RKO (cell line): ENCODE results near the gene LGALS9.

Source experiments
- DNase-seq: peaks from one replicate; pipeline ENCODE4 v3.0.0-alpha.2; 2016; ENCODE audit warnings: low spot score

LGALS9 gene

DNA sequence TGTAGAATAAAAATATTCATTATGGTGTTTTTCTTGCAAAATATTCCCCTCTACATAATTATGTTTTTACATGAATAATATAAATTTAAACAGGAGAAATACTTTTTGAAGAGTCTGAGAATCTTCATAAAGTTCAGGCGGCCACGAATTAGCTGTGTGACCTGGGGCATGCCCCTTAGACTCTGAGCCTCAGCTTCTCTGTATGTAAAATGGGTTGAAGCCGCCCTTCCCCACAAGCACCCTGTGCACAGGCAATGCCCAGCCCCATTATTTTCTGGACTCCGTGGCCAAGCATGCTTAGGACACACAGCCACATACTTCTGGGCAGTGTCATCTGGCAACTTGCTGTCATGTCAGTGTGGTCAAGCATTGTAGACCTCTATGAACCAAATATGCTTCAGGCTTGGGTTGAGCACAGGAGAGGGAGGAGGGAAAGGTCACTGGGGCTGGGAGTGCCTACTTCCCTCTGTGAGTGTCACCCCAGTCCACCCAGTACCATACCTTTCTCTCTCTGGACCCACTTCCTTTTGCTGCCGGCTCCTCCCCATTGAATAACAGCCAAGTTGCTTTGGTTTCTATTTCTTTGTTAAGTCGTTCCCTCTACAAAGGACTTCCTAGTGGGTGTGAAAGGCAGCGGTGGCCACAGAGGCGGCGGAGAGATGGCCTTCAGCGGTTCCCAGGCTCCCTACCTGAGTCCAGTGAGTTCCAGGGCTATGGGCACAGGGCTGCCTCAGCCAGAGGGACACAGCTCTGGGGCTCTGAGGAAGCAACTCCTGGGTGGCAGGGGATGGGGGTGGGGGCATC lies at the start of gene LGALS9:
LGALS9 (plus strand) TSS at position 582 of the 804 bp plus-strand sequence; CDS start at position 660, 78 bp downstream.
- no peak for DNase-seq

DNA sequence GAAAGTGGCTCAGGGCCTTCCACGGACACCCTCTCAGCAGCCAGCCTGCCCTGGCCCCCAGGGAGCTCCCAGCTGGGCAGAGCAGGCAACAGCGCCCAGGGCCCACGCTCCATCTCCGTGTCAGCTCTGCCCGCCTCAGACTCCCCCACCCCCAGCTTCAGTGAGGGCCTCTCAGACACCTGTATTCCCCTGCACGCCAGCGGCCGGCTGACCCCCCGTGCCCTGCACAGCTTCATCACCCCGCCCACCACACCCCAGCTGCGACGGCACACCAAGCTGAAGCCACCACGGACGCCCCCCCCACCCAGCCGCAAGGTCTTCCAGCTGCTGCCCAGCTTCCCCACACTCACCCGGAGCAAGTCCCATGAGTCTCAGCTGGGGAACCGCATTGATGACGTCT lies 48.3 kb upstream of the LGALS9 start:
- no peak for DNase-seq

DNA sequence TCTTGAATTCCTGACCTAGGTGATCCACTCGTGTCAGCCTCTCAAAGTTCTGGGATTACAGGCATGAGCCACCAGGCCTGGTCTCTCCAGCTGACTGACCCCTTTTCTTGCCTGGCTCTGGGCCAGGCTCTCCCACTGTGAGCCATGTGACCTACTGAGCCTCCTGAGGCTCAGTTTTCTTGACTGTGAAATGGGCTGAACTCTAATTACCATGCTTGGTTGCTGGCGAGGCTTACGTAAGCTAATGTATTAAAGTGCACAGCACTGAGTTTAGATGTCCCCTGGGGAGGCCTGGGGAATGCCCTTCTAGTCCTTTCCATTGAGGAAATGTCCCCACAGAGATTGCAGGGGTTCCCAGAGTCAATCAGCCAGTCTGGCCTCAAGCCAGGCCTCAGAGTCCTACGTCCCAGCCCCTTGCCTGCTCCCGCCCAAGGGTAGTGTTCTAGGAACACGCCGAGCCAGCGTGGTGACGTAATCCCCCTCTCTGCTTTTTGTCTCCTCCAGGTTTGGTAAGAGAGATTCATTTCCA lies 45.8 kb upstream of the LGALS9 start:
- DNase-seq, result no peak

DNA sequence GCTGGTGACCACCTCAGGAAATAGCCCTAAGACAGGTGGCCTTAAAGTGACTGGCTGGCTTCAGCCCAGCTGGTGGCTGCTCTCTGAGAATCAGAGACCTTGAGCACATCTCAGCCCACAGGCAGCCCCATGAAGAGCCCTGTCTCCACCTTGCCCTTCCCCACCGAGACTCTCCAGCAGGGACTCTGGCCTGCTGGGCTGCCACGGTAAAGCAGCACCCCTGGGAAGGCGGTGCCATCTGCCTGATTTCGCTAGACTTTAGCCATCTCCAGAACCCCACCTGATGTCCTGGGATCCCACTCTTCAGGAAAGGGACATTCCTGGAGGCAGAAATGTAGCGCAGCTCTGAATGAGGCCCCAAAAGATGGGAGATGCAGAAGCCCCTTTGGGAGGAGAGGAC lies 45.2 kb upstream of the LGALS9 start:
- no peak for DNase-seq

DNA sequence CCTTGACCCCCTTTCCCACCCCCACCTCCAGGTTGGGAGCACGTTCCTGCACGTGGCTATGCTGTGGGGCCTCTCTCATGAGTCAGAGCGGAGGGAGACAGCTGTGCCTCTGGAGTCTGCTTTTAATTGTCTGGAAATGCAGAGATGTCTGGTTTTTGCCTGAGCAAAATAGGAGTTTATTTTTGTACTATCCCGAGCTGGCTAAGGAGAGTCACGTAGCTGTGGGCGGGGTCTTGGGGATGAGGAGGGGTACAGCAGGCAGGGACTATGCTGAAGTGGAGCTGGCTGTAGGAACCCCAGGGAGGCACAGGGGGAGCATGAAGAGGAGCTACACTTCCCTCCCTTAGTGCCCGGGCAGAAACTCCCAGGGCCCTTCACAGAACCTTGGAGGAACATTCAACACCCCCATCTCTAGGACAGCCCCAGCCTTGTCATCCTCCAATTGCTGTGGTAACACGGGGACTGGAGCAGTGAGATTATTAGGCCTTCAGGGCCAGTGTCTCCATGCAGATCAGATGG lies 44.7 kb upstream of the LGALS9 start:
- DNase-seq, result no peak

DNA sequence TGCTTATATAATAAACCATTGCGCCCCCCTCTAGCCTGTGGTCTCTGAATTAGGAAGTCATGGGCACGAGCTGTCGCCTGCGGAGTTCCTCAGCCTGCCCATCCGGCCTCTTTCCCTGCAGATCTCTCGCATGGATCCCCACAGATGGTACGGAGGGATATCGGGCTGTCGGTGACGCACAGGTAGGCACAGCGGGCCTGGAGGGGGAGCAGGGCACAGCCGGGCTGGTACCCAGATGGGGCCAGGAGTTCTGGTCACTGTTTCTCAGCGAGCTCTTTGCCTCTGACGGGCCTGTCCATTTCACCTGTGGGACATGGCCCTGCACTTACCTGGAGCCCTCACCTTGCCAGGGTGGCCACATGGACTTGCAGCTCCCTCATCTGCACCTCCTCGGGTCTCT lies 42.6 kb upstream of the LGALS9 start:
- no peak for DNase-seq

DNA sequence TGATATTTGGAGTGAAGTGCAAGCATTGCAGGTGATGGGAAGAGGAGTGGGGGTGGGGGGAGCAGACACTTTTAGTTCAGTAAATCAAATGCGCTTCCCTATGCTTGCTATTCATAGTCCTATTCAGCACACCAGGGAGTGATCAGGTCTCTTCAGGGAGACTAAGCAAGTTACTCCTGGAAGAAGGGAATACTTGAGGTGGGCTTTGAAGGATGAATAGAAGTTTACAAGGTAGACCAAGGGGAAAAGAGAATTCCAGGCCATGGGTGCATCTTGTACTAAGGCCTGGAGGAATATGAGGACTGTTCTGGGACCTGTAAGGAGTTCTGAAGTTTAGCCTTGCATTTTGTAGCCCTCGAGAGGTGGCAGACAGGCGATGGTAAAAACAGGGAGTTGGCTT lies 40.1 kb upstream of the LGALS9 start:
- no peak for DNase-seq

DNA sequence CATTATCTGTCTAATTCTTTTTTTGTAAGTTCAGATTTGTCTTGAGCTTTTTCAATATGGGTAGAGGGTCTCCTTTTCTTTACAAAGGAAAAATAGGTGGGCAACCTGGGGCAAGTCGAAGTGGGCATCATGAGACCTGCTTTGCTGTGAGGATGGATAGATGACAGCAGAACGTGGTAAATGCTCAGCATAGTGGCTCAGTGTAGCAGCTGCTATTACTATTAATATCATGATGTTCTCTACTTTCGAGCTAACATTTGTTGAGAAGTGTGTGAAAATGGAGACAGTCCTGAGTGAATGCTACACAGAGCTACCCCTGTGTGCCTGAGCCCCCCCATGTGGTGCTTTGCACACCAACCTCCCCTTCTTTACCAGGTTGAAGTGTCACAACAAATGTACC lies 39.0 kb upstream of the LGALS9 start:
- no peak for DNase-seq

DNA sequence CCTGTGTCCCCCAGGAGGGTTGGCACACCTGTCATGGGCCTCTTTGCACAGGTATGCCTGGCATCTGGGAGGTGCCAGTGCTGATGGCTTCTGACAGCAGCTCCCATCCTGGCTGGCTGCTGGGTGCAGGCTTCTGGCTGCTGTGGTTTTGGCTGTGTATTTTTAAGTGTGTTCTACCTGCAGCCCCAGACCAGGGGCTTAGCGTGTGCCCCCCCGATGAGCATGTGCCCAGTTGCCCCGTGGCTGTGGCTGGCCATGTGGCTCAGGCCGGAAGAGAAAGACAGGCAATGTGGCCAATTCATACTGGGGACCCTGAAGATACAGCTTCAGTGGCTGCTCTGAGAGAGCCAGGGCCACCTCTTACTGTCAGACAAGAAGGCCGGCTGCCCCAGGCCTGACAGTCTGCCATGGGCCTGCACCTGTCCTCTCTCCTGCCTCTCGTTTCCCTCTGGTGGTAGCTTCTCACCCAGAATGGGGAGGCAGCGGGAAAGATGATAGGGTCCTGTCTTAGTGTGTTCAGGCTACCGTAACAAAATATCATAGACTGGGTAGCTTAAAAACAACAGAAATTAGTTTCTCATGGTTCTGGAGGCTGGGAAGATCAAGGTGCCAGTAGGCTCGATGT lies 37.6 kb upstream of the LGALS9 start:
- no peak for DNase-seq

DNA sequence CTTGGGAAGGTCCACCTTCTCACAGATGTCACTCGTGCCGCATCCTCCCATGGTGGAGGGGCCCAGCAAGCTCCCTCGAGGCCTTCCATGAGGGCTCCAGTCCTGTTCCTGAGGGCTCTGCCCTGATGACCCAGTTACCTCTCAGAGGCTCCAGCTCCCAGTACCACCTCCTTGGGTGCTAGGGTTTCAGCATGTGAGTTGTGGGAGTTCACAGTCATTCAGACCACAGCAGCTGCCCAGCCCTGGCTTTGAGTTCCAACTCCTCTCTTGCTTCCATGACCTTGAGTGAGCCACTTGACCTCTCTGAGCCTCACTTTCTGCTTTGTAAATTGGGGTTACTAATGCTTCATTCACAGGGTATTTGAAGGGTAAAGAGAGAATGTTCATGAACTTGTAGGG lies 37.1 kb upstream of the LGALS9 start:
- DNase-seq, result no peak

DNA sequence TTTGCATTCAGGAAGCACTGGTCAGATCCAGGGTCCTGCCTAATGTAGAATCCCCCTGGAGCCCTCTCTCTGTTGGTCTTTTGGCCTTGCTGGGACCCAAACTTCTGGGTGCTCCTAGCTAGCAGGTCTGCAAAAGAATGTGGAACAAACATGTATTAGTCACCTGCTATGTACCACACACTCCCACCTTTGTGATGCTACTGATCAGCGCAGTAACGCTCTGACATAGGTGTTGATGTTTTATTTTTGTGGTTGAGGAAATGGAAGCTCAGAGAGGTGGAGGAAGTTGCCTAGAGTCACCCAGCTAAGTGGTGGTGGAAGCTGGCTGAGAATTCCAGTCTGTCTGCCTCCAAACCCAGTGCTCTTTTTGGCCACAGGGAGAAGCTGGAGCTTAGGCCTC lies 35.8 kb upstream of the LGALS9 start:
- DNase-seq, result no peak

DNA sequence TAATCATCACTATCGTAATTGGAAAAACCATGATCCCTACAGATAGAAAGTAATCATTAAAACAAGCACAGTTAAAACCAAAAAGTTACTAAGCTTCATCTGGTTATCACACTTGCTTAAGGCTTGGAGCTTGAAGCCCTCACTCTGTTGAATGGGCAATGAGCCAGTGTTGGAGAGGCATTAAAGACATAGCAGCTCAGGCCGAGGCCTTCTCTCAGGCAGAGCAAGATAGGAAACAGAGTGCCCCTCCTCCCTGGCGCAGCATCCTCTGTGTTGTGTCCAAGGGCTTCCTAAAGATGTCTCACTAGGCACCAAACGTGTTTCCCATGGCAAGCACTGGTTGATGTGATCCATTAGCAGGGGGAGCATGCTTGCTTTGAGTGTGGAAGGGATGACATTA lies 34.9 kb upstream of the LGALS9 start:
- no peak for DNase-seq

DNA sequence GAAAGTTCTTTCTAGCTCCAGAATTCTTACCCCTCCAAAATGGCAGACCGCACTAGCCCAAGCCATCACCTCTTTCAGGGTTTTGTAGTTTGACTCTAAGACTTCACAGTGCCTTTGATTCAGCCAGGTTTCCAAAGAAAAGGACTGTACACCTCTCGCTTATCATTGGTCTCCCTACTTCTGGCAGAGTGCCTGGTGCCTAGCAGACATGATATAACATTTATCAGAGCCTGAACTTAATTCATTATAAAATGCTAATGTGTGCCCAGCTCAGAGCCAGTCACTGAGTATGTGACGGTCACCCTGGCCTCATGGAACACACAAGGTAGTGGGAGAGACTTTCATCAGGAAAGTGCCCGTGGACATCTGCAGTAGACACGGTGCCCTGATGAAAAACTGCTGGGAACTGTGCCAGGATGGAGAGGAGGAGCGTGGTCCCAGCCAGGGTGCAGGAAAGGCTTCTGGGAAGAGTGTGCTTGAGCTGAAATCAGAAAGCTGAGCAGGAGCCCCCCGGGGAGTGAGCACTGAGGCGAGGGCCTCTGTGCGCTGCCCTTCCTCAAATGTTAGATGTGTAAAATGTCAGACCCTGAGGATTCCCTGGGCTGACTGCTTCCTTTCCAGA lies 34.3 kb upstream of the LGALS9 start:
- DNase-seq, result no peak

DNA sequence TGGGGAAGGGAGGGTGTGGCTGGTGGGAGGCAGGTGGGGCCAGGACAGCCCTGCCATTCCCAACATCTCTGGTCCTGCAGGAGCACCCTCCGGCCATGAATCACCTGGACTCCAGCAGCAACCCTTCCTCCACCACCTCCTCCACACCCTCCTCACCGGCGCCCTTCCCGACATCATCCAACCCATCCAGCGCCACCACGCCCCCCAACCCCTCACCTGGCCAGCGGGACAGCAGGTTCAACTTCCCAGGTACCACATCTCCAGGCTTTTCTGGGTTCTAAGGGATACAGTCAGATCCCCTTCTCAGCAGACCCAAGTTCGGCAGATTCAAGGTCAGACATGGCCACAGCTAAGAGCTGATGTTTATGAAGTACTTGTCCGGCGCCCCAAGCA lies 33.8 kb upstream of the LGALS9 start:
- DNase-seq, result no peak

DNA sequence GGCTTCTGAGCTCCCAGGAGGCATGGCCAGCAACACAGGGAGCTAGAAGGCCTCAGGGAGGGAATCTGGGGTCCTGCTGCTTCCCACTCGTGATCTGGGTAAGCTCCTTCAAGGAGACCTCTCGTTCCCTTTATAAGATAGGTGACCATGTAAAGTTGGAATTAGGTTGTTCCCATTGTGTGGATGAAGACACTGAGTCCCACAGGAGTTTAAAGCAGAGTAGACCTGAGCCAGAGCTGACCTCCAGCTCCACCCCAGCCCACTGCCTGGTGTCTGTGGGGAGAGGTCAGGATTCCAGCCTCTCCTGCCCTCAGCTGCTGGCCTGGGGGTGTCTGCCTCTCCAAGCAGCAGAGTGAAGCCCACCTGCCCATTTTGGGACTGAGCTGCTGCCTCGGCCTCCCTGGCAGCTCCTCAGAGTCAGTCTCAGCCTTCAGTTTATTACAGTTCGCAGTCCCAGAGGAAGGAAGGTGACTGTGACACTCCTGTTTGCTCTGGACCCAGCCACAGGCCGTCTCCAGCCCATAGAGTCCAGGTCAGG lies 33.1 kb upstream of the LGALS9 start:
- DNase-seq, result no peak

DNA sequence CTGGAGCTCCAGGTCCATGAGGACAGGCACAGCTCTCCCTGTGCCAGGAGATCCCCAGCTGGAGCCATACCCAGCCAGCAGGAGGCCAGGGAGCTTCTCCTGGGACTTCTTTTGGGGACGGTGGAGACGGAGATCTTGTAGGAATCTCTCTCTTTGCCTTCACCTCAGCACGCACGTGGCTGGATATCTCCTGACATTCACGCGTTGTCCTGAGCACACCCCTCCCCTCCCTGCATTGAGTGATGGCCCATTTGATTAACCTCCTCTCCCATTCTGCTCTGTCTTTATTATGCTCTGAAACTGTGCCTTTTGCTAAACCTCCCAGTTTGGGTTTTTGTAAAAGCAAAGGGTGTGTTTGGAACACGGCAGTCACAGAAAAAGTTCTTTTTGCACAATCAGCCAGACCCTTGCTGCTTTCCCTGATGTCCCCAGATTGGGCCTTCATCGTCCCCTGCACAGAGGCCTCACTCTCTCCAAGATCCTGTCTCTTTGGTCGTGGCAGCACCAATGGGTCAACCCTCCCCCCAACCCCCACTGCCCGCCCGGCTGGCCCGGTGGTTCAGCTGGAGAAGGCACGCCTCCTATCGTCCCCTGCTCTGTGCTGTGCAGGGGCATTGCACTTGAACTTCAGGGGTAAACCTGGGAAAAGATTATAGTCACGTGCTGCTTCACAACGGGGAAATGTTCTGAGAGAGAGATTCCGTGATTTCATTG lies 32.5 kb upstream of the LGALS9 start:
- no peak for DNase-seq

DNA sequence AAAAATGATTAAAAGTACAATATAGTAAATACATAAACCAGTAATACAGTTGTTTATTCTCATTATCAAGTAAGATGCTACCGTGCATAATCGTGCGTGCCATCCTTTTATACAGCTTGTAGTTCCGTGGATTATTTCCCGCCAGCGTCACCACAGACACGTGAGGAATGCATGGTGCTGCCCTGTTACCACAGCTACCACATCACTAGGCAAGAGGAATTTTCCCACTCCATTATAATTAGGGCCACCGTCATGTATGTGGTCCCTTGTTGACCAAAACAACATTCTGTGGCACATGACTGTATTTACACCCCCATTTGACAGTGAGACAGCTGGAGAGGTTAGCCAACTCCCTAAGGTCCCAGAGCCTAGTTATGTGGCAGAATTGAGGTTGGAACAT lies 30.5 kb upstream of the LGALS9 start:
- DNase-seq, result no peak

DNA sequence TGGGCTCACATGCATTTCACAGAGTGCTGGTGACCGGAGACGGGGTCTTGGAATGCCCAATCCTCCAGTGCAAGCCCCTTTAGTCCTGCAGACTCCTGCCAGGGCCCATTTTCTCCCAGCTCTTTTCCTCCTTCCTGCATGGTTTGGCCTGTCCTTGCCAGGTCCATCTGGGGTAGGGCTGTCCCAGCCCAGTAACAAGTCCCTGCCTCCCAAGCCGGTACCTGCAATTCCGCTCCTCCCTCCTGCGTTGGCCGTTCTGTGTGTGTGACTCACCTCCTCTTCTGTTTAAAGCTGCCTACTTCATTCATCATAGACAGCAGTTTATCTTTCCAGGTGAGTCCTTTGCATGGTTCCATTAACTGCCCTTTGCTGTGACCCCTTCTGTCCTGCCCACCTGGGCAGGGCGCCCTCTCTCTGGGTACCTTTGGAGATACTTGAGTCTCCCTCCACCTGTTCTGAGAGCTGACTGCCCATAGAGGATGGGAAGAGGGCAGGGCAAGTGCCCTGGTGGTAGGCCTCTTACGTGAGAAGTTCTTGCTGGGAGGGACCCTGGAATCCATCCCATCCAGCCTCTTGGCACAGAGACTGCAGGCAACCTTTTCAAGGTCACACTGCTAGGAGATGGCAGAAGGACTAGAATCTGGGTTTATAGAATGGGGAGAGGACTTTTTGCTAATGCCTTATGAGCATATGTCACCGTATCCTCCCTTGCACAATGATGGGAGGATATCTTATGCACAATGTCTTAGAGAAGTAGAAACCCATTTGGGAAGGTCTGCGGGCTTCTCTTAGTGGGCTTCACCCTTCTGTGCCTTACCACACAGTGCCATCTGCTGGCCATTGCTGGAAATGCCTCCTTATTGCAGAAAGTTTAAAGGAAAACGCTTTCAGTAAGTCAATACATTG lies 29.7 kb upstream of the LGALS9 start:
- peak; percentile 61 for DNase-seq

DNA sequence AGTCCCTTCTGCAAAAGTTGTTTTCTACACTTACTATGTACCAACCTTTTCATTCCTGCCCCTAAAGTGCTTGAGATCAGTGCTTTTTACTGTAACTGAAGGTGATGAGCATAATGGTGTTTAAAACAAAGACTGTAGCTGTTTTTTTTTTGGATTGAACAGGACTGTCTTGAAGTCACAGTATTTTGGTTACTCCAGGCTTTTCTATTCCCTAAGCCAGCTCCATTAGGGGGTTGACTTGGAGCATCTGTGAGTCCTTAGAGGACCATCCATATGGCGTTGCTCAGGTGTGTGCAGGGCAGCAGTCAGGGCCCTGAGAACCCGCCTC lies 29.0 kb upstream of the LGALS9 start:
- DNase-seq, result no peak

DNA sequence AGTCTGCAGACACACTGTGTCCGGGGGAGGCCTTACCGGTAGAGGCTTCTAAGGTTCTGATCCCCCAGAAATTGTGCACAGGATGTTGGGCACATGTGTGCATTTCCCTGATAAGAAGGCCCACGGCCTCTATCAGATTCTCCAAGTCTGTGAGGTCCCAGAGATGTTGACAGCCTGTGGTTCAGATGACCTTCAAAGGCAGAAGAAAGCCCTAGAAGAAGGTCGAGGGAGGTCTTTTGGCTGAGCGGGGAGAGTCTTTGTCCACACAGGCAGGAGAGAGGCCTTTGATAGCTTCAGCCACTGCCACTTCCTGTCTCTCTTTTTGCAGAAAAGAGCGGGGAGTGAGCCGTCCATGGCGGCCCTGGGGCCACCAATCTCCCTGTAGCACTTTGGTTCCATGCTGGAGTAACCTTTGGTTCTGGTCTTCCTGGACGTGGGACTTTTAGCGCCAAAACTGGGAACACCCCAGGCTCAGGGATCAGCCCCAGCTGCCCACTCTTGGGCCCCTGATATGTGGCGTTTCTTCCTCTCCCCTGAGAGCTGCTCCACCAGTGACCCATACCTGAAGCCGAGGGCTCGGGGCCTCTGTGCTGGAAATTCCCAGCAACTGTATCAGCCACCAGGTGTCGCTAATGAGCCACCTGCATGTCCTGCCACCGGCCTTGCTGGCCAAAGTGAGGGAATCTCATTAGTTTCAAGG lies 28.1 kb upstream of the LGALS9 start:
- DNase-seq, result peak; percentile 62

DNA sequence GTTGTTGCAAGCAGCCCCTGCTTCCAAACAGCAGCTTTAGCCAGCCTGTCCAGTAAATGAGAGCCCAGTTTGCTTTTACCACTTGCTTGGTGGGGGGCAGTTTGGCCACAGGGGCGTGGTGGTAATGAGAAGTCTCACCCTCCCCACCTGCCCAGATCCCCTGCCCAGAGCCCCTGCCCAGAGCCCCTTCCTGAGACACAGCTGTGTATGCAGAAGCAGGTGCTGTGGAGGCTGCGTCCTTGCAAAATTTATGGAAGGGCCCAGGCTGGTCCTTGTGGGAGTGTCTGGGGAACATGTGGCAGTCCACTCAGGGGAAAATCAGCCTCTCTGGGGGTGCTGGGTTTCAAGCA lies 27.6 kb upstream of the LGALS9 start:
- DNase-seq, result no peak
